Measurements from ENCODE around the gene SLC25A29.

The SLC25A29 gene

GRCh38 chr14:100294963-100295330, 11.3 kb downstream of the SLC25A29 start:
- no peak for TF ChIP-seq REST (IDR thresholded peaks at IDR 0.05; ENCODE audit: low read depth)
- TF ChIP-seq TAF1 (IDR thresholded peaks at IDR 0.05; ENCODE audit: low read depth): no peak
- TF ChIP-seq NFIC (IDR thresholded peaks at IDR 0.05): no peak
- no peak for TF ChIP-seq CREB1 (IDR thresholded peaks at IDR 0.05; ENCODE audit: low read depth)
- no peak for TF ChIP-seq ZBTB7A (IDR thresholded peaks at IDR 0.05; ENCODE audit: low read depth)

DNA sequence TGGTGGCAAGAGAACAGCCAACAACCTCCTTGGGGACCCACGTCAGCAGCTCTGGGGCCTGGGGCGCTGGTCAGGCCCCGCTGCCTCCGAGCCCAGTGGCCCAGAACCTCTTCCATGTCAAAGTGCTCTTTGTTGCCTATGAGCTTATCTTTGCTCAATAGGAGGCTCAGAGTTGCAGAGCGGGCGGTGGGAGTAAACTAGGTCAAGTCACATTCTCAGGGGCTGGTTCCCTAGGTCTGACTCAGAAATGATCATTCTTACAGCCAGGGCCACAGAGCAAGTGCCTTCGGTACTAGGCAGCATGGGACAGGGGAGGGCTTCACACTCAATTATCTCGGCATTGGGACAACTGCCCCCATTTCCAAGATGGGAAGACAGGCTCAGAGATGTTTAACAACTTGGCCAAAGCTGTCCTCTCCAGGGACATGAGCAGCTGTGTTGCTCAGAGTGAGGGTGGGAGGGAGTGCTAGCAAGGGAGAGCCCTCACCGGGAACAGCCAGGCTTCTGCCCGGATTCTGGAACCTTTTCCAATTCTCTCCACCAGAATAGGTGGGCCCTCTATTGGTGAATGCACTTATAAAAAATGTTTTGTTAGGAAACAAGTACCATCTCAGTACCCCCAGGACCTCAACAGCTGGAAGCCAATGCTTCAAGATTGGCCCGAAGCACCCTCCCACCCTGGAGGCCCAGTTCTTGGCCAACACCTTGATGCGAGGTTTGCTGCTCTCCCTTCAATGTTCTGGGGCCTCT, 11.9 kb downstream of the SLC25A29 start:
- TF ChIP-seq RAD21 (IDR thresholded peaks at IDR 0.05; ENCODE audit: low read depth) (no peak), EP300 (IDR thresholded peaks at IDR 0.05; ENCODE audit: borderline replicate concordance) (no peak), USF1 (IDR thresholded peaks at IDR 0.05) (no peak), CEBPB (IDR thresholded peaks at IDR 0.05) (no peak), TEAD4 (IDR thresholded peaks at IDR 0.05) (no peak)

DNA sequence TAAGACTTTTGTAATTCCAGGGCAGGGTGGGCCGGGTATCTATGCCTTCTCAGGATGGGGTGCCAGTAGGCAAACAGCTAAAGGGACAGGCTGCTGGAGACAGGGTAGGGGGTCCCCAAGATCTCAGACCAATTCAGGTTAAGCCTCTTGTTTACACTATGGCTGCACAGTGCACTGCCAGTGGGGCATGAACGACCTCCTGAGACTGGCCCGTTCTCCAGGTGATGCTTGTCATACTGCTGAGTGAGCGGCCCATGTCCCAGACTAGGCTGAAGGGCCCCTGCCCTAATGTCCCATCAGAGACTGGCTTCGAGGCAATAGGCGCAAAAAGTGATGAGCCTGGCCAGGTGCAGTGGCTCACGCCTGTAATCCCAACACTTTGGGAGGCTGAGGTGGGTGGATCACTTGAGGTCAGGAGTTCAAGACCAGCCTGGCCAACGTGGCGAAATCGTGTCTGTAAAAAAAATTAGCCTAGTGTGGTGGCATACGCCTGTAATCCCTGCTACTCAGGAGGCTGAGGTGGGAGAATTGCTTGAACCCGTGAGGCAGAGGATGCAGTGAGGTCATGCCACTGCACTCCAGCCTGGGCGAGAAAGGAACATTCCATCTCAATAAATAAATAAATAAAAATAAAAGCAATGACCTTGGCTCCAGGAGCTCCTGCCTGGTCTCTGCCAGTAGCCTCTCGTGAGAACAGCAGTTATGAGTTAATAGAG, 12.6 kb downstream of the SLC25A29 start:
- TF ChIP-seq EGR1 (IDR thresholded peaks at IDR 0.05) (no peak), FOXM1 (IDR thresholded peaks at IDR 0.05; ENCODE audit: borderline replicate concordance, low read depth) (no peak), RAD21 (IDR thresholded peaks at IDR 0.05; ENCODE audit: low read depth) (no peak), REST (IDR thresholded peaks at IDR 0.05; ENCODE audit: low read depth) (no peak), TAF1 (IDR thresholded peaks at IDR 0.05; ENCODE audit: low read depth) (no peak), YY1 (IDR thresholded peaks at IDR 0.05; ENCODE audit: low read depth) (no peak), CEBPB (IDR thresholded peaks at IDR 0.05) (no peak), MAX (IDR thresholded peaks at IDR 0.05) (no peak), TEAD4 (IDR thresholded peaks at IDR 0.05) (no peak), TCF12 (IDR thresholded peaks at IDR 0.05; ENCODE audit: low read depth) (no peak), NFIC (IDR thresholded peaks at IDR 0.05) (no peak), ZBTB7A (IDR thresholded peaks at IDR 0.05; ENCODE audit: low read depth) (no peak), CREB1 (IDR thresholded peaks at IDR 0.05; ENCODE audit: low read depth) (no peak), EP300 (IDR thresholded peaks at IDR 0.05; ENCODE audit: borderline replicate concordance) (no peak)

- TF ChIP-seq TAF1 (IDR thresholded peaks at IDR 0.05; ENCODE audit: low read depth) (no peak), EP300 (IDR thresholded peaks at IDR 0.05; ENCODE audit: borderline replicate concordance) (no peak), MAX (IDR thresholded peaks at IDR 0.05) (no peak), ZBTB7A (IDR thresholded peaks at IDR 0.05; ENCODE audit: low read depth) (no peak), YY1 (IDR thresholded peaks at IDR 0.05; ENCODE audit: low read depth) (no peak), FOXM1 (IDR thresholded peaks at IDR 0.05; ENCODE audit: borderline replicate concordance, low read depth) (no peak), TCF12 (IDR thresholded peaks at IDR 0.05; ENCODE audit: low read depth) (no peak), EGR1 (IDR thresholded peaks at IDR 0.05) (no peak), REST (IDR thresholded peaks at IDR 0.05; ENCODE audit: low read depth) (no peak), NFIC (IDR thresholded peaks at IDR 0.05) (no peak)
Observed at GRCh38 chr14:100292776-100293461, 13.3 kb downstream of the SLC25A29 start.

All from Ishikawa (cell line).